Measurements from ENCODE around the gene ZMYND10.

- TF ChIP-seq EZH2phosphoT487 (IDR thresholded peaks at IDR 0.05; ENCODE audit: insufficient read depth, low read depth) (no peak), EZH2 (IDR thresholded peaks at IDR 0.05; ENCODE audit: insufficient read depth, poor library complexity, severe bottlenecking) (no peak)
Observed at GRCh38 chr3:50359760-50360110, 14.2 kb upstream of the ZMYND10 start.
